Cardiac septum (tissue), 1 donor: ENCODE data around the gene AOPEP. TPM values are rescaled to one million over a fixed set of nuclear protein-coding genes. Genes with fewer than 3 reads are reported as not detected.

Source experiments
- DNase-seq: peaks from one replicate; pipeline ENCODE4 v3.0.0-alpha.2; 2020; ENCODE audit warnings: low spot score
- intact Hi-C: fragments of 100-400 bp; cut with DNase I; formaldehyde crosslinking; loops from one replicate; pipeline ENCODE4 v1.14.0; 2022
- total RNA-seq: library from RNA; stranded (reverse); fragmentation: NEBNext Ultra II Directional; extraction: Animal tissue kit (Norgen Biotek cat#: 25700); gene quantifications from one replicate; pipeline ENCODE4 v1.2.1, GENCODE V29; 2021
- donor health status: DM: no; HTN: no; CAD: no.

The AOPEP gene
- total RNA-seq, 1 donor from 2014 or later: 260 TPM

DNA sequence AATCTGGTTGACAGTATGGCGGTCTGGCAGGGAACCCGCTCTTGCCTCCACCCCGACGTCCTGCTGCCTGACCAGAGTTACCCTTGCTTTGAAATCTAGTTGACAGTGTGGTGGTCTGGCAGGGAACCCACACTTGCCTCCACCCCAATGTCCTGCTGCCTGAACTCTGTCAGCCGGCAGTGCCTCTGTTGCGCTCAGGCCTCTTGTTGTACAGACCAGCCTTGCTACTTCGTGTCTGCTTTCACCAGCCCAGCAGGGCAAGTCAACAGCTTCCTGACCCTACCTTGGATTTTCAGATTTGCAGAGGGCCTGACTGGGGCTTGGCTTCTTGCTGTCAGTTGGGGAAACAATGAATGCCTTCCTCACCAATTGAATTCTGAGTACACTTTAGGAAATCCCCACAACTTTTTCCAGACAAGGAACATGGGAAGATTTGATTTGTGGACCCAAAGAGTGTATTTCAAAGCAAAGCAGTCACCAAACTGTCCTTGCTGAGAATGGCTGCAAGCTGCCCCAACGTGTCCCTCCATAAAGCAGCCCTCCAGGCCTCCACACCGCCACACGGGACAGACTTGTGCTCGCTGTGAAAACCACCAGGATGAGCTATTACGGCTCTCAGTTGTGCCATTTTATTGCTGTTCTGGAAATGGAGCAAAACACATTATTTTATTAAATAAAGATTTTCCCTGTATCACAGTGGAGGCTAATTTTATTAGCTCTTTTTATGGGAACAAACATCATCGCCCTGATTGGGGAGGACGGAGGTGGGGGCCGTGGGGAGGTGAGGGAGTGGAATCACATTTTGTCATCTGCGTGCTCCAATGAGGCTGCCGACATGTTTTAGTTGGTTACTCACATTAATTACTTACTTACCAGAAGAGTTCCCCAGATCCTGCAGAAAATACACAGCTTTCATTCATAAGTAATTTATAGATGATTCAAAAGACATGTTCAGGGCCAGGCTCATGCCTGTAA is 189.3 kb downstream of the AOPEP start:
- DNase-seq: no peak
- intact Hi-C loops: loop anchor here (5.0 kb wide), 2 partner anchors 37 to 108 kb away; no protein-coding TSS in a partner anchor

DNA sequence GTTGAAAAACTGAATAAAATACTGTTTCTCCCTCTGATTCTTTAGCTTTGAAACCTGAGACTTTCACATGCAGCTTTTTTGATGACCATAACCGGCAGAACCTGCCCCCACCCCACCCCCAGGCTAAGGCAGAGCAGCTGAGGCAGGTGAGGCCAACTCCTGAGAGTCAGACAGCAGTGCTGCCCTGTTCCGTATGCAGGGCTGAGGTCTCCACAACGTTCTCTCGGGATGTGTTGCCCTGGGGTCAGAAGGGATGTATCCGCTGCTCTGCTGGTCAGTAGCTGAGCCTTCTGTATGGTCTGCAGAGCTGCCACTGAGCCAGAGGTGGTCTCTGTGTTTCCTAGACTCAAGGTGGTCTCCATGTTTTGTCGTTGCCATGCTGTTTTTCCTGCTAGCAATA is 190.5 kb downstream of the AOPEP start:
- no peak for DNase-seq
- intact Hi-C loops: loop anchor here (5.0 kb wide), 2 partner anchors 35 to 110 kb away; no protein-coding TSS in a partner anchor

GRCh38 chr9:94918038-94918753 is 191.7 kb downstream of the AOPEP start:
- intact Hi-C loops: loop anchor here (5.0 kb wide), 2 partner anchors 34 to 111 kb away; no protein-coding TSS in a partner anchor
- no peak for DNase-seq

DNA sequence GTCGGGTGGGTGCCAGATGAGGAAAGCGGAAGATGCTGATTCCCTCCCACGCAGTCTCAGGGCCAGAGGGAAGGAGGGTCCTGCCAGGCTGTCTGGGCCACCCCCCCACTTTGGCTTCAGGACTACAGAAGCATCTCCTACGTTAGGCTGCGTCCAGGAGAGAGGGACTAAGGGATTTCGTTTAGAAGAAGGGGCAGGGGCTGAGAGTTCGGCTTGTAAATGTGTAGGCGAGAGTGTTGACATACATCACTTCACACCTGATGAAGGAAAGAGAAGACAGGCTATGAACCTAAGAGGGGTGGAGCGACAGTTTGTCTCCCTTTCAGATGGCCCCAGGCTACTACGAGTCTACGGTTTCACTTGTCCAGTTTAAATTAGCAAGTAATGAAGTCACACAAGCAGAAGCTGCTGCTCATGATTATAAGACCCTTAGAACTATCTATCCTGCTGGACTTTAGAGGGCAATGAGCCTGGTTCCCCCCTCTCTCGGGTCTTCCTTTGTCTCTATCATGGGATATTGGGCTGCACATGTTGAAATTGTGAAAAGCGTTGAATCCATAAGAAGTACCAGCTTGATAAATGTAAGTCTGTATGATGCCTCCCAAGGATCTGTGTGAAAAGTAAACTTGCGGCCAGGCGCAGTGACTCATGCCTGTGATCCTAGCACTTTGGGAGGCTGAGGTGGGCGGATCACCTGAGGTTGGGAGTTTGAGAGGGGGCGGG is 193.0 kb downstream of the AOPEP start:
- intact Hi-C loops: loop anchor here (5.0 kb wide), 2 partner anchors 33 to 112 kb away; no protein-coding TSS in a partner anchor
- no peak for DNase-seq

DNA sequence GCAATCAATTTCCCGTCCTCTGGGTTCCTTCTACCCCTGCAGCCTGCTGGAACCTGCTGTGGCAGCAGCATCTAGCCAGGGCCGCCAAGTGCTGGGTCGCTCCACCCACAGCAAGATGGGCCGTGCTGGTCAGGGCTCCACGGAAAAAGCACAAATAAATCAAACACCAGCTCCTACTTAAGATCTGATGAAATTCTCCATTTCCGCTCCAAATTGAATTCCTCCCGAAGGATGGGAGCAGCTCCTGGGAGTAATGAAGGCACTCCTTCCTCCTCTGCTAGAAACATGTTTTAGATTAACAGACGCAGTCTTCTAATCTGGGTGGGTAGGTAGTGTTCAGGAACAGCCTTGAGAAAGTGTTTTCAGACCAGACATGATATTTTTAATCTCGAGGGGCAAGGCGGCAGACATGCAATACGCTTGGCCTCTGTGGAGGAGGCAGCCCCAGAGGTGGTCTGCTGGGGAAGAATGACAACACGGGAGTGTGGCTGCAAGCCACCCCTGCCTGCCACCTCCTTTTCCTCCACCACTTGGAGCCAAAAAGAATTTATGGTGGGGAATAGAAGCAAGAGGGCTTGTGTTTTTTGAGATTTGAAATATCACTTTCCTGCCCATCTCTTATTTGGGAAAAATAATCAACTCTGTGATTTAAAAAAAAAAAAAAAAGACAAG is 194.1 kb downstream of the AOPEP start:
- intact Hi-C loops: no loop called here
- no peak for DNase-seq

DNA sequence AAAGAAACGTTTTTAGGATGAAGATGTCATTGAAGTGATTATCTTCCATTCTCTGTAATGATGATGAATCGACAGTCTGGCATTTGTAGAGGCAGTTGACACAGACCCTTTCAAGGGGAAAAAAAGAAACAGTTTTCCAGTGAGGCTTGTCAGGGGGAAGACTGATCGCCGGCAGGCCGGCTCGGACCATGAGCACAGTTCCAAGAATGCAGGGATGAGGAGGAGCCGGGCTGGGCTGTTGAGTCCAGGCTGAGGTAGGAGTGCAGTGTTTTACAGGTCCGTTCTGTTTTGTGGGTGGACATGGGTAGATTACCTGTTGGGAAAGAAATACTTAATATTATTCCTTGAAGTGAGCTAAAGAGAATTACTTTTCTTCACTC is 194.6 kb downstream of the AOPEP start:
- intact Hi-C loops: no loop called here
- no peak for DNase-seq

GRCh38 chr9:94921656-94922055 is 195.2 kb downstream of the AOPEP start:
- no peak for DNase-seq
- intact Hi-C loops: no loop called here

DNA sequence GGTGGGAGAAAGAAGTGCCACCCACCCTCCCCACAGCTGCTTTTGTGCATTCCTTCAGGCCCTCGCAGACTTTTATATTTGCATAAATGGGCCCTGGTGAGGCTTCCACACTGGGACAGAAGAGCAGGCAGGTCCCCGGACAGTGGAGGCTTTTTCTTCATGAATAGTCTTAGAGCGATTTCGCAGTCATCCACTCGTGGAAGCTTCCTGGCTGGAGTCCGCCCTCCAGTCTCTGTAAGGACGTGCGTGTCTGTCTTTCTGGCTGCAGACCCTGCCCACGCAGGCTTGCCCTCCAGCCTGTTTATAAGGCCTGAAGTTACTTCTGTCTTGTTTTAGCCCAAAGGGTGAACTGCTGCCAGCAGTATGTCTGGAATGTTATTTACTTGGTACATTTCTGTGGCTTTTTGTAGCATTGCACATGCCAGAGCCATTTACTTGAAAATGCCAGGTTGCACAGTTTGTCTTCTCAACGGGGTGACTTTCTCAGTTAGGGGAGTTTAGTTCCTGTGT is 195.7 kb downstream of the AOPEP start:
- no peak for DNase-seq
- intact Hi-C loops: no loop called here

DNA sequence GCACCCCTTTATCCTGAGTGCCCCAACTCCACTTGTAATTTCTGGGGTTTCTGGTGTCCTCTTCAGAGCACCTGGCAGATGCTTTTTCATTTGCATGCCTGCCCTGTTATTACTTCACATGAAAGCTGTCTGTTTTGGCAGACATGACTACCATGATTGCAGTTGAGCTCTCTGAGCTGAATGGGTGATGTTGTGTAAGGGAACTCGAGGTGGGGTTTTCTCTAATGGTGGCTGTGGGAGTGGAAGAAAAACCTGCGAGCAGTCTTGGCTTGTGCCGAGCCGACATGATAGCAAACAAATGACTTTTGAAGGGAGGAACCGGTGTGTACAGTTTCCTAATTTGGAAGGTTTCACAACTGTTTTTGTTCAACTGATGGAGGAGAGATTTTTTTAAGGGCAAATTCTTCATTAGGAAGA is 196.2 kb downstream of the AOPEP start:
- DNase-seq: no peak
- intact Hi-C loops: no loop called here

- intact Hi-C loops: no loop called here
- no peak for DNase-seq
These were observed 197.0 kb downstream of the AOPEP start for GRCh38 chr9:94923326-94924089.

DNA sequence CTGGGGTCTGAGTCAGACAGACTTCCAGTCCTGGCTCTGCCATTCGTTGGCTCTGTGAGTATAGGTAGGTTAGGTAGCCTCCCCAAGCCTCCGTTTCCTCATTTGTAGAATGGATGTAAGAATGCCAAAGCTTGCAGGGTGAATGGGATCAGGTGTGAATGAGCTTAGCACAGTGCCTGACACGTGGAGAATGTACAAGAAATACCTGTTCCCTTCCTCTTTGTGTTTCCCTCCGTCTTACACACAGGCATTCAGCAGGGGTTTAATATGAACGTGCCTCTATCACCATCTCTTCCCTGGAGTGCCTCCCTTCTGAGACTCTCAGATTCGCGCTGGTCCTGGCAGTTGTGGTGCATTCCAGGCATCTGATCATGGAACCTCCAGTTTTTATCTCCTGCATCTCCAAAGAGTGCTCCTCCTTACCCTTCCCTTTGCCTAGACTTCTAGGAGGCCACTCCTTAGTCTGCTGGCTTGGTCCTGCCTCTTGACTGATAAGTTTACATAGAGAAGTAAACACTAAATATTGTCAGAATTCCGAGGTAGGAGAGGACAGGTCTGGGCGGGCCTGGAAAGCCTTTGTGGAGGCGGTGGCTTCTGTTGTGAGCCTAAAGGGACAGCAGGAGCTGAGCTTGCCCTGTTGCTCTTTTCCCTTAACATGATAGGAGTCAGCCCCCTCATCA is 199.4 kb downstream of the AOPEP start:
- no peak for DNase-seq
- intact Hi-C loops: loop anchor here (5.0 kb wide), 1 partner anchor 81 kb away; no protein-coding TSS in a partner anchor

GRCh38 chr9:94926431-94926800 is 199.9 kb downstream of the AOPEP start:
- DNase-seq: no peak
- intact Hi-C loops: loop anchor here (5.0 kb wide), 1 partner anchor 81 kb away; no protein-coding TSS in a partner anchor

DNA sequence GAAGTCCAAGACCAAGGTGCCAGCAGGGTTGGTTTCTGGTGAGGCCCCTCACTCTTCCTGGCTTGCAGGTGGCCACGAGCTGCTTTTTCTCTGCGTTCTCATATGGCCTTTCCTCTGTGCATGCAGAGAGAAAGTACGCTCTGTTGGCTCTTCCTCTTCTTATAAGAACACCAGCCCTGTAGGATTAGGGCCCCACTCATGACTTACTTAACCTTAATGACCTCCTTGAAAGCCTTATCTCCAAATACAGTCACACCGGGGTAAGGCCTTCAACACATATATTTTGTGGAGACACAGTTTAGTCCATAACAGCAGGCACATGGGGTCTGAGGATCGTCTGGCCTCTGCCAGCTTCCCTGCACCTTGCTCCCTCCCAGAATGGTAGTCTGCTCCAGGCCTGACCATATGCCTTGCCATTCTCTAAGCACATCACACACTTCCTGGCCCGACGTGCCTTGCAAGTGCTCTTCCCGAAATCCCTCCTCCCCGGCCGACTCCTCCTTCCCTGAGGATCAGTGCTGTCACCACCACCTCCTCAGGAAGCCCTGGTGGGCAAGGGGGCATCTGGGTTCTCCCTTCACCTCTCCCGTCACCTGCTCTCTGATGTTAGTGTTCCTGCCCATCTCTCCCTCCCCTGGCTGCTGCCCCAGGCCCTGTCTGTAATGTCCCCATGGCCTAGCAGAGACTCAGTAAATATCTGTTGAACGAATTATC is 200.7 kb downstream of the AOPEP start:
- intact Hi-C loops: loop anchor here (5.0 kb wide), 1 partner anchor 80 kb away; no protein-coding TSS in a partner anchor
- no peak for DNase-seq

DNA sequence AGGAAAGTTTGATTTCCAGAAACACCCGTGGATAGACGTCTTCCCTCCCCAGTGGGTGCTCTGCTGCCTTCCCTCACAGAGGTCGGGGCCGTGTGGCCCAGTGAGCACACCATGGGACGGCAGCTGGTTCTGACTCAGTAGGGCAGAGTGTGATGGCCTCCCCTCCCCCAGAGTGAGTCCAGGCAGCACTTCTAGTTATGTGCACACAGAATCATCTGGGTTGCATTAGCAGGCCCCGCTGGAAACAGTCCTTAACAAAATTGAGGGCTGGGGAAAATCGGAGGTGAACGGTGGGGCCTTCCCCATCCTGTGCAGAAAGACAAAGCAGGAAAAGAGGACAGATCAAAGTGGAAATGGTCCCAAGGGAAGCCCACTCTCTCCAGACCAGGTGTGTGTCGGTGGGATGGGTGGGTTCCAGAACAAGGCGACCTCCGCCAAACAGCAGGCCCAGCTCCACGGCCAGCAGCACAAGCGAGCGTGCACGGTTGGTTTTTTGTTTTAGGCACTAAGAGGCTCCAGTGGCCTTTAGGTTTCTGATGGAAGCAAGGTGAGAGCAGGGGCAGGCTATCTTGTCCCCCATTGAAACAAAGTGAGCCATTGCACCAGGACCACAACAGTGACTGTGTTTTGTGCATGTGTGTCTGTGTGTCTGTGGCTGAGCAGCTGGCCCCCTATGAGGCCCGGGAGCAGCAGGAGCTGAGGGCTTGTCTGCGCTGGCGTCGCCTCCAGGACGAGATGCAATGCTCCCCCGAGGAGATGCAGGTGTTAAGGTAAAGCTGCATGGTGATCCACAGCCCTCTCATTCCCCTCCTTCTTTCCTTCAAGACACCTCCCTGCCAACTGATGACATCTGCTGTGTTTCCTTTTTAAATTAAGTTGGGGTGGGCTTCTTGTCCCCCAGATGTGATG is 201.5 kb downstream of the AOPEP start:
- no peak for DNase-seq
- intact Hi-C loops: loop anchor here (5.0 kb wide), 1 partner anchor 79 kb away; no protein-coding TSS in a partner anchor

GRCh38 chr9:94928691-94929368 is 202.3 kb downstream of the AOPEP start:
- intact Hi-C loops: loop anchor here (5.0 kb wide), 1 partner anchor 78 kb away; no protein-coding TSS in a partner anchor
- no peak for DNase-seq
